Astrocyte of the spinal cord (primary cell): ENCODE results near the gene ANKRD7.
A peak's percentile ranks its signal among the peaks of the same experiment; 100 is the strongest.

Experiments used
- DNase-seq: peaks from one replicate; pipeline ENCODE4 v3.0.0; 2011; ENCODE audit warnings: low read depth, low spot score
- H3K4me3 ChIP-seq: 2 replicates; pipeline ENCODE4 v1.5.1; 2011; ENCODE audit warnings: low read depth, mild to moderate bottlenecking, low read length, moderate library complexity
- in situ Hi-C: cut with HindIII; loops from 2 replicates; pipeline ENCODE4 v1.10.0; 2017; ENCODE audit warnings: low sequenced_read_pairs
- TF ChIP-seq, protein P1 (sequence below): IDR thresholded peaks from 2 replicates; pipeline ENCODE4 v1.5.1; 2012; ENCODE audit warnings: low read depth, mild to moderate bottlenecking, low read length, inconsistent platforms

Gene ANKRD7, protein sequence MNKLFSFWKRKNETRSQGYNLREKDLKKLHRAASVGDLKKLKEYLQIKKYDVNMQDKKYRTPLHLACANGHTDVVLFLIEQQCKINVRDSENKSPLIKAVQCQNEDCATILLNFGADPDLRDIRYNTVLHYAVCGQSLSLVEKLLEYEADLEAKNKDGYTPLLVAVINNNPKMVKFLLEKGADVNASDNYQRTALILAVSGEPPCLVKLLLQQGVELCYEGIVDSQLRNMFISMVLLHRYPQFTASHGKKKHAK

DNA sequence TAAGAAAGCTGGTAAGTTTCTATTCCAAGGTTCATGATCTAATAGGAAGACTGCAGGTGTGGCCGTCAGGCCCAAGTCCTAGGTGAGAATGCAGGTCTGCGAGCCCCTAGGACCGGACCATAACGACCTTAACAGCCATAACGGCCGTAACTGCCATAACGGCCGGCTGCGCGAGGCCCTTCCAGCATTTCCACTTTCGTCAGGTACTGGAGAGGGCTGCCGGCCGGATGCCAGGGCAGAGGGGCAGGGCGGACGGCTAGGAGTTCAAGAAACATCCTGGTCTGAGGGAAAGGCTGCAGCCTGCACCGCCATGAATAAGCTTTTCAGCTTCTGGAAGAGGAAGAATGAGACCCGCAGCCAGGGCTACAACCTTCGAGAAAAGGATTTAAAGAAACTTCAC, at the start of gene ANKRD7:
Gene ANKRD7 (plus strand): TSS at position 184 of the 400 bp plus-strand sequence. CDS start 127 bp downstream, at position 311.
- no peak within 1 kb of the TSS for H3K4me3 ChIP-seq
- TF ChIP-seq, protein P1, sequence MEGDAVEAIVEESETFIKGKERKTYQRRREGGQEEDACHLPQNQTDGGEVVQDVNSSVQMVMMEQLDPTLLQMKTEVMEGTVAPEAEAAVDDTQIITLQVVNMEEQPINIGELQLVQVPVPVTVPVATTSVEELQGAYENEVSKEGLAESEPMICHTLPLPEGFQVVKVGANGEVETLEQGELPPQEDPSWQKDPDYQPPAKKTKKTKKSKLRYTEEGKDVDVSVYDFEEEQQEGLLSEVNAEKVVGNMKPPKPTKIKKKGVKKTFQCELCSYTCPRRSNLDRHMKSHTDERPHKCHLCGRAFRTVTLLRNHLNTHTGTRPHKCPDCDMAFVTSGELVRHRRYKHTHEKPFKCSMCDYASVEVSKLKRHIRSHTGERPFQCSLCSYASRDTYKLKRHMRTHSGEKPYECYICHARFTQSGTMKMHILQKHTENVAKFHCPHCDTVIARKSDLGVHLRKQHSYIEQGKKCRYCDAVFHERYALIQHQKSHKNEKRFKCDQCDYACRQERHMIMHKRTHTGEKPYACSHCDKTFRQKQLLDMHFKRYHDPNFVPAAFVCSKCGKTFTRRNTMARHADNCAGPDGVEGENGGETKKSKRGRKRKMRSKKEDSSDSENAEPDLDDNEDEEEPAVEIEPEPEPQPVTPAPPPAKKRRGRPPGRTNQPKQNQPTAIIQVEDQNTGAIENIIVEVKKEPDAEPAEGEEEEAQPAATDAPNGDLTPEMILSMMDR: no peak
- DNase-seq: no peak
- in situ Hi-C loops: no loop called here

DNA sequence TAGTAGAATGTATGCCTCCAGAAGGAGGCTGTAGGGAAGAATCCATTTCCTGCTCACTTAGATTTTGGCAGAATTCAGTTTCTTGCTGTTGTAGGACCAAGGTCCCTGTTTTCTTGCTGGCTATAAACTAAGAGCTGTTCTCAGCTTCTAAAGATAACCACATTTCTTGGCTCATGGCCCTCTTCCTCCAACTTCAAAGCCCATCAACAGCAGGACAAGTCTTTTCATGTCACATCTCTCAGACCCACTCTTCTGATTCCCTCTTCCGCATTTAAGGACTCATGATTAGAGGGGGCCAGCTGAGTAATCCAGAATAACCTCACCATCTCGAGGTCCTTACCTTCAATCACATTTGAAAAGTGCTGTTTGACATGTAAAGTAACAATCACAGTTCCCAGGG, 48.8 kb upstream of the ANKRD7 start:
- in situ Hi-C loops: no loop called here
- no peak for DNase-seq
- TF ChIP-seq, protein P1: no peak
- H3K4me3 ChIP-seq: no peak overlapping the region

DNA sequence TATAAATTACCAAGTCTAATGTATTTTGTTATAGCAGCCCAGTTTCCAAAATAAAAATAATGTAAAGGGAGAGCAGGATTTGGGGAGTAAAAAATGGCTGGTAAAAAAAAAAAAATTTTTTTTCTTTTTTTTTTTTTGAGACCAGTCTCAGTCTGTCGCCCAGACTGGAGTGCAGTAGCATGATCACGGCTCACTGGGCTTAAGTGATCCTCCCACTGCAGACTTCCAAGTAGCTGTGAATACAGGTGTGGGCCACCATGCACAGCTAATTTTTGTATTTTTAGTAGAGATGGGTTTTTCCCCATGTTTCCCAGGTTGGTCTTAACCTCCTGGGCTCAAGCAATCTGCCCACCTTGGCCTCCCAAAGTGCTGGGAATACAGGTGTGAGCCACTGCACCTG, 45.3 kb upstream of the ANKRD7 start:
- H3K4me3 ChIP-seq: no peak overlapping the region
- TF ChIP-seq, protein P1: no peak
- in situ Hi-C loops: no loop called here
- no peak for DNase-seq

DNA sequence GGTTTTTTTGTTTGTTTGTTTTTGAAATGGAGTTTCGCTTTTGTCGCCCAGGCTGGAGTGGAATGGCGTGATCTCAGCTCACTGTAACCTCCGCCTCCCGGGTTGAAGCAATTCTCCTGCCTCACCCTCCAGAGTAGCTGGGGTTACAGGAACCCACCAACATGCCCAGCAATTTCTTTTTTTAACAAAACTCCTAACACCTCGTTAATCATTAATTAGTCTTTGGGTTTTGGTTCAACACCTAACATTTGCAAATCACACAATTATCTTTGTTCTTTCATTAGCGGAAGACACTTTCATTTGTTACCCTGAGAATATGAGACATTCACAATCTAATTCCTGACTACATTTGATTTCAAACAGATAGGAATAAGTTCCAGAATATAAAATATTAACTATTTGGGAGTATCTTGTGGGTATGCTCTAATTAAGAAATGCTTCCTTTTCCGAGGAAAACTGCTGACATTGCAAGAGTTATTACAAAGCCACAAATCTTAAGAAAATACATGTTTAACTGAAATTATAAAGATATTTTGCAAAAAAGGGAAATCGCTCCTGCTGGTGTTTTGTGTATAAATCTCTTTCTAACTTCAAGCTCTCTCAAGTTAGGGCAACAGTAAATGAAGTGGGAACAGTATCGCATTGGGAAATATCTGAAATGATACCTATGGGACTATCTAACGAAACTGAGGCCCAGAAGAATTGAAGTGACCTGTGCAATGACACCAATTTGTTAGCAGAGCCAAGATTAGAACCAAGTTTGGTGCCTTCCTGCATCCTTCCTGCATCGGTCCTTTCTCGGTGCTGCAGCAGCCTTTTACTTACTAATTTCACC, 41.7 kb upstream of the ANKRD7 start:
- in situ Hi-C loops: no loop called here
- peak overlapping the region; percentile 89 for H3K4me3 ChIP-seq
- TF ChIP-seq, protein P1: no peak
- no peak for DNase-seq

DNA sequence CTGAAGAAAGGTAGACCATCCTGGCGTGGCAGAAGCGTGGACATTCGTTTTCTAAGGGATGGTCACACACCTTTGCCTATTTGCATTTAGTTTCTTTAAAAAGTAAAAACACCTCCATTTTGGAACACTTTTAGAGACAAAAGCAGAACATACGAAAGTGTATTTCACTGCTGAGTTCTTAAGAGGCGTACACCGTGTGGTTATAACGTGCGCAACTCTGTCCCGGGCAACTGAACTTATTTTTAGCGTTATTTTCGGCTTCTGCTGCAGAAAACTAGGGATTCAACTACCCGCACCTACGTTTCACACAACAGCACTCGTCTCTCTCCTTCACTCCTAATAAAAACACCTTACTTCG, 41.1 kb upstream of the ANKRD7 start:
- TF ChIP-seq, protein P1: no peak
- no peak for DNase-seq
- H3K4me3 ChIP-seq: peak overlapping the region; percentile 89

DNA sequence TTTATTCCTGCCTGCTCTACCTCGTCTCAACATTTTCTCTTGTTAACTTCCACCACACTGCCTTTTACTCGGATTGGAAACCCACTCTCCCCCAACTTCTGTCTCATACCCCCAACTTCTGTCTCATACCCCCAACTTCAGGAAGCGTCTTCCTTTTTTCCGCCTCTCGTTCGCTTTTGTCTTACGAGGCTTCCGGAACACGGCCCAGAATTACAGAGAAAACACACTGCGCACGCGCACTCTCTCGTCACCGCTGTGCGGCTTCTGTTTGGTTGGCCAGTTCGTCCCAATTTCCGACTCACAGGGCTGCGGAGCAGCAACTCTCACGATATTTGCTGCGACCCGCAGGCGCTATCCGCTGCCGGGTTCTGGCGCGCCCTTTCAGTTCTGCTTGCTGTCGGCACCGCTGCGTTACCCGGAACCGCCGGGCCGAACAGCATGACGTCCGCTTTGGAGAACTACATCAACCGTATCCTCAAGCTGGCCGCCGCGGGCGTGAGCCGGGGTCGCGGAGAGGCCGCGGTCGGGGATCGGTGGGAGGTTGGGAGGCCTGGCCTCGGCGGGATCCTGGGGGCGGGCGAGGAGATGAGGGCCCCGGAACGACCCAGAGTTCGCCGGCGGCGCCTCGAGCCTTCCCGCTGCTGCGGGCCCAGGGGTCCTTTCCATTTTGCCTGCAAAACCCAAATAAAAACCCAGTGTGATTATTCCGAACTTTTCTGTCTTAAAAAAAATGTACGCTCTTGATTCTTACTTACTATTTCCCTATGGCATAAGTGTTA, 40.5 kb upstream of the ANKRD7 start, which contains the start of gene LSM8:
Gene LSM8 (plus strand): TSS at position 379 of the 779 bp plus-strand sequence. CDS start 60 bp downstream, at position 439.
- peak within 1 kb of the TSS; percentile 89 for H3K4me3 ChIP-seq
- in situ Hi-C loops: no loop called here
- TF ChIP-seq, protein P1: no peak
- DNase-seq: peak; percentile 99

More for the DNA sequence above, 41.1 kb upstream of the ANKRD7 start:
- in situ Hi-C loops: no loop called here
